B cell (primary cell): ENCODE results near the gene NSDHL.

ENCODE experiments used
- CTCF ChIP-seq: fragments of 200-600 bp; IDR thresholded peaks from one replicate; pipeline ENCODE4 v1.8.0; 2022; ENCODE audit warnings: antibody characterized with exemption, mild to moderate bottlenecking
- EZH2 ChIP-seq: IDR thresholded peaks from 2 replicates; pipeline ENCODE4 v1.6.1; 2012; ENCODE audit warnings: borderline replicate concordance, low read depth, mild to moderate bottlenecking, moderate library complexity, low read length; ENCODE audit not compliant: insufficient read depth, poor library complexity, severe bottlenecking

GRCh38 chrX:152898442-152898841 lies 67.6 kb downstream of the NSDHL start:
- TF ChIP-seq EZH2 (no peak), CTCF (no peak)
